Measurements from ENCODE around the gene PCNX3. TPM values are rescaled to one million over a fixed set of nuclear protein-coding genes. Genes with fewer than 3 reads are reported as not detected.
A peak's percentile ranks its signal among the peaks of the same experiment; 100 is the strongest.

The PCNX3 gene
- 8.2 TPM for total RNA-seq (2013)
- polyA plus RNA-seq, result 10 to 100 TPM in 1 of 3 donors, 1 to 10 TPM in 1, under 1 TPM in 1; 0.58 to 36.4 (median 1.7) TPM
- polyA minus RNA-seq, result 19.4 and 22.4 TPM in 2 replicates
- total RNA-seq, result 22.1 to 69.2 (median 37.9) reads per million in 11 experiments

- intact Hi-C loops (cut with micrococcal nuclease), result loop anchor here (2.0 to 10.0 kb wide), 4 partner anchors 37 to 71 kb away; partner anchors contain the start of gene ZNRD2 (in 1 of the 2)
- DNase-seq, result peak; percentile 100
- H3K4me1 ChIP-seq (ENCODE audit: control insufficient read depth in 1 of 2, insufficient read depth in 2 of 2, low read length in 2 of 2), result peaks cover 40 to 54% of the 10 kb centered on the region in 2 donors
Observed at GRCh38 chr11:65615229-65615949, at the start of gene PCNX3. PCNX3 (plus strand) TSS chr11:65615776; CDS start chr11:65616312, 536 bp downstream.

More at GRCh38 chr11:65615229-65615949, at the start of gene PCNX3:
- peak within 1 kb of the TSS; percentile 99 for H3K4me2 ChIP-seq (replicated peaks; ENCODE audit: extremely low read depth, low read length, poor library complexity, severe bottlenecking)
- Mint-ChIP-seq H3K4me3 (peak within 1 kb of the TSS; percentile 89 to 96), H3K27me3 (ENCODE audit: low read depth in 3 of 3) (no peaks in the 10 kb centered on the region), H3K36me3 (peaks cover 36 to 59% of the 10 kb centered on the region in 2 donors), H3K4me1 (peaks cover 39% of the 10 kb centered on the region), H3K9me3 (peaks cover 0 to 1% (median 0%) of the 10 kb centered on the region in 7 donors), H3K27ac (peak within 1 kb of the TSS; percentile 96 to 99 (median 98))
- peaks cover 39 to 42% of the 10 kb centered on the region in 2 donors for H3K36me3 ChIP-seq (replicated peaks in 1 of 2; ENCODE audit: control insufficient read depth in 1 of 2, insufficient read depth in 2 of 2, low read length in 2 of 2)
- peak within 1 kb of the TSS; percentile 65 for H2AFZ ChIP-seq (ENCODE audit: insufficient read depth, low read depth, low read length, poor library complexity, severe bottlenecking)
- H3K4me3 ChIP-seq (replicated peaks in 1 of 3; ENCODE audit: low read depth in 2 of 3, low read length in 3 of 3), result peak within 1 kb of the TSS; percentile 79 to 96 (median 93)
- H3K79me2 ChIP-seq (ENCODE audit: insufficient read depth, low read length), result peaks cover 90% of the 10 kb centered on the region
- no peaks in the 10 kb centered on the region for H3K9me3 ChIP-seq (replicated peaks in 1 of 2; ENCODE audit: control insufficient read depth in 1 of 2, insufficient read depth in 1 of 2, low read length in 2 of 2)
- H4K20me1 ChIP-seq (ENCODE audit: insufficient read depth, low read length), result peaks cover 83% of the 10 kb centered on the region
- H3K9ac ChIP-seq (ENCODE audit: insufficient read depth, low read length, poor library complexity, severe bottlenecking), result peak within 1 kb of the TSS; percentile 92
- WGBS (ENCODE audit: insufficient coverage), result under 1% methylated on average over 51 of the region's 55 CpGs
- peak within 1 kb of the TSS; percentile 94 to 96 for H3K27ac ChIP-seq (ENCODE audit: low read depth in 1 of 2, low read length in 2 of 2)
- no peaks in the 10 kb centered on the region for H3K27me3 ChIP-seq (ENCODE audit: control insufficient read depth in 2 of 2, insufficient read depth in 2 of 2, low read length in 2 of 2)
- no peak for TF ChIP-seq CTCF (IDR thresholded peaks at IDR 0.05)
